SK-N-SH (cell line): ENCODE data around the gene FYB2.

ENCODE experiments used
- EZH2phosphoT487 ChIP-seq: fragments of 200-600 bp; sonication (generic); IDR thresholded peaks from 2 replicates; pipeline ENCODE4 v1.6.1; 2017; ENCODE audit warnings: low read depth, mixed run types, mild to moderate bottlenecking, antibody characterized with exemption, moderate library complexity, borderline replicate concordance
- FOSL2 ChIP-seq: IDR thresholded peaks from 2 replicates; pipeline ENCODE4 v1.4.0; 2012; ENCODE audit warnings: low read depth, mild to moderate bottlenecking, moderate library complexity, borderline replicate concordance
- GATA2 ChIP-seq: sonication (generic); formaldehyde crosslinking; IDR thresholded peaks from 2 replicates; pipeline ENCODE4 v1.5.0; 2020; ENCODE audit warnings: mild to moderate bottlenecking, missing genetic modification reagents
- JUND ChIP-seq: IDR thresholded peaks from 2 replicates; pipeline ENCODE4 v1.4.0; 2012
- MXI1 ChIP-seq: IDR thresholded peaks from 2 replicates; pipeline ENCODE4 v1.6.1; 2012; ENCODE audit warnings: mild to moderate bottlenecking, low read depth, low read length, improper control_type of control experiment
- POLR2AphosphoS5 ChIP-seq: IDR thresholded peaks from 2 replicates; pipeline ENCODE4 v1.6.1; 2012; ENCODE audit warnings: low read depth, low read length
- RCOR1 ChIP-seq: fragments of 150-350 bp; IDR thresholded peaks from 2 replicates; pipeline ENCODE4 v1.6.1; 2017; ENCODE audit warnings: antibody characterized with exemption, low read length
- TCF12 ChIP-seq: IDR thresholded peaks from 2 replicates; pipeline ENCODE4 v1.4.0; 2012
- TEAD4 ChIP-seq: IDR thresholded peaks from 2 replicates; pipeline ENCODE4 v1.4.0; 2012; ENCODE audit warnings: mild to moderate bottlenecking, borderline replicate concordance; ENCODE audit not compliant: insufficient read depth
- ZBTB33 ChIP-seq: IDR thresholded peaks from 2 replicates; pipeline ENCODE4 v1.4.0; 2012; ENCODE audit warnings: low read depth, borderline replicate concordance
- TF ChIP-seq, protein P1 (sequence below): fragments of 200-600 bp; sonication (generic); IDR thresholded peaks from 2 replicates; pipeline ENCODE4 v1.6.1; 2017; ENCODE audit warnings: antibody characterized with exemption, mild to moderate bottlenecking, moderate library complexity
- TF ChIP-seq, protein P2 (sequence below): fragments of 150-350 bp; IDR thresholded peaks from 2 replicates; pipeline ENCODE4 v1.6.1; 2016; ENCODE audit warnings: mild to moderate bottlenecking, low read depth, low read length
- TF ChIP-seq, protein P3 (sequence below): IDR thresholded peaks from 2 replicates; pipeline ENCODE4; 2012
- TF ChIP-seq, protein P4 (sequence below): IDR thresholded peaks from 2 replicates; pipeline ENCODE4 v1.4.0; 2012; ENCODE audit warnings: low read depth

GRCh38 chr1:56835657-56836056 lies 16.5 kb upstream of the FYB2 start:
- TF ChIP-seq, protein P1, sequence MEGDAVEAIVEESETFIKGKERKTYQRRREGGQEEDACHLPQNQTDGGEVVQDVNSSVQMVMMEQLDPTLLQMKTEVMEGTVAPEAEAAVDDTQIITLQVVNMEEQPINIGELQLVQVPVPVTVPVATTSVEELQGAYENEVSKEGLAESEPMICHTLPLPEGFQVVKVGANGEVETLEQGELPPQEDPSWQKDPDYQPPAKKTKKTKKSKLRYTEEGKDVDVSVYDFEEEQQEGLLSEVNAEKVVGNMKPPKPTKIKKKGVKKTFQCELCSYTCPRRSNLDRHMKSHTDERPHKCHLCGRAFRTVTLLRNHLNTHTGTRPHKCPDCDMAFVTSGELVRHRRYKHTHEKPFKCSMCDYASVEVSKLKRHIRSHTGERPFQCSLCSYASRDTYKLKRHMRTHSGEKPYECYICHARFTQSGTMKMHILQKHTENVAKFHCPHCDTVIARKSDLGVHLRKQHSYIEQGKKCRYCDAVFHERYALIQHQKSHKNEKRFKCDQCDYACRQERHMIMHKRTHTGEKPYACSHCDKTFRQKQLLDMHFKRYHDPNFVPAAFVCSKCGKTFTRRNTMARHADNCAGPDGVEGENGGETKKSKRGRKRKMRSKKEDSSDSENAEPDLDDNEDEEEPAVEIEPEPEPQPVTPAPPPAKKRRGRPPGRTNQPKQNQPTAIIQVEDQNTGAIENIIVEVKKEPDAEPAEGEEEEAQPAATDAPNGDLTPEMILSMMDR, result no peak
- TF ChIP-seq TCF12 (no peak), FOSL2 (no peak), JUND (no peak), MXI1 (no peak), EZH2phosphoT487 (no peak), POLR2AphosphoS5 (no peak), TEAD4 (no peak), GATA2 (CRISPR knock-in tag) (no peak), RCOR1 (no peak), ZBTB33 (no peak)
- TF ChIP-seq, protein P2, sequence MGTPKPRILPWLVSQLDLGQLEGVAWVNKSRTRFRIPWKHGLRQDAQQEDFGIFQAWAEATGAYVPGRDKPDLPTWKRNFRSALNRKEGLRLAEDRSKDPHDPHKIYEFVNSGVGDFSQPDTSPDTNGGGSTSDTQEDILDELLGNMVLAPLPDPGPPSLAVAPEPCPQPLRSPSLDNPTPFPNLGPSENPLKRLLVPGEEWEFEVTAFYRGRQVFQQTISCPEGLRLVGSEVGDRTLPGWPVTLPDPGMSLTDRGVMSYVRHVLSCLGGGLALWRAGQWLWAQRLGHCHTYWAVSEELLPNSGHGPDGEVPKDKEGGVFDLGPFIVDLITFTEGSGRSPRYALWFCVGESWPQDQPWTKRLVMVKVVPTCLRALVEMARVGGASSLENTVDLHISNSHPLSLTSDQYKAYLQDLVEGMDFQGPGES, result no peak
- TF ChIP-seq, protein P3, sequence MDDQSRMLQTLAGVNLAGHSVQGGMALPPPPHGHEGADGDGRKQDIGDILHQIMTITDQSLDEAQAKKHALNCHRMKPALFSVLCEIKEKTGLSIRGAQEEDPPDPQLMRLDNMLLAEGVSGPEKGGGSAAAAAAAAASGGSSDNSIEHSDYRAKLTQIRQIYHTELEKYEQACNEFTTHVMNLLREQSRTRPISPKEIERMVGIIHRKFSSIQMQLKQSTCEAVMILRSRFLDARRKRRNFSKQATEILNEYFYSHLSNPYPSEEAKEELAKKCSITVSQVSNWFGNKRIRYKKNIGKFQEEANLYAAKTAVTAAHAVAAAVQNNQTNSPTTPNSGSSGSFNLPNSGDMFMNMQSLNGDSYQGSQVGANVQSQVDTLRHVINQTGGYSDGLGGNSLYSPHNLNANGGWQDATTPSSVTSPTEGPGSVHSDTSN, result no peak
- TF ChIP-seq, protein P4, sequence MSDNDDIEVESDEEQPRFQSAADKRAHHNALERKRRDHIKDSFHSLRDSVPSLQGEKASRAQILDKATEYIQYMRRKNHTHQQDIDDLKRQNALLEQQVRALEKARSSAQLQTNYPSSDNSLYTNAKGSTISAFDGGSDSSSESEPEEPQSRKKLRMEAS, result no peak
